Measurements from ENCODE around the gene DAAM2.

DNA sequence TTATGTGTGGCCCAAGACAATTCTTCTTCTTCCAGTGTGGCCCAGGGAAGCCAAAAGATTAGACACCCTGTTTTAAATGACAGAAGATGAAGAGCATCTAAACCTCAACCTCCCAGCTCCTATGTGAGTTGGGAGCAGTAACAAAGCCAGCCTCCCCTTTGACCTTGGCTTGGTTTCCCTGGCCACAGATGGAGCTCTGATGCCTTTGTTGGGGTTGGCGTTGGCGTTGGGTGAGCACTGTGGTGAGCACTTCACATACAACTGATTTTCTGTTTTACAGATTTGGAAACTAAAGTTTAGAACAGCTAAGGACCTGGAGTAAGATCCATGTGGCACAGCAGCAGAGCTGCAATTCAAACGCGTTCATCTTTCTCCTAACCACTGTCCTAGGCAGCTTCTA lies 22.1 kb downstream of the DAAM2 start:
- no peak for TF ChIP-seq POLR2A (IDR thresholded peaks at IDR 0.05)
- TF ChIP-seq, protein P1, sequence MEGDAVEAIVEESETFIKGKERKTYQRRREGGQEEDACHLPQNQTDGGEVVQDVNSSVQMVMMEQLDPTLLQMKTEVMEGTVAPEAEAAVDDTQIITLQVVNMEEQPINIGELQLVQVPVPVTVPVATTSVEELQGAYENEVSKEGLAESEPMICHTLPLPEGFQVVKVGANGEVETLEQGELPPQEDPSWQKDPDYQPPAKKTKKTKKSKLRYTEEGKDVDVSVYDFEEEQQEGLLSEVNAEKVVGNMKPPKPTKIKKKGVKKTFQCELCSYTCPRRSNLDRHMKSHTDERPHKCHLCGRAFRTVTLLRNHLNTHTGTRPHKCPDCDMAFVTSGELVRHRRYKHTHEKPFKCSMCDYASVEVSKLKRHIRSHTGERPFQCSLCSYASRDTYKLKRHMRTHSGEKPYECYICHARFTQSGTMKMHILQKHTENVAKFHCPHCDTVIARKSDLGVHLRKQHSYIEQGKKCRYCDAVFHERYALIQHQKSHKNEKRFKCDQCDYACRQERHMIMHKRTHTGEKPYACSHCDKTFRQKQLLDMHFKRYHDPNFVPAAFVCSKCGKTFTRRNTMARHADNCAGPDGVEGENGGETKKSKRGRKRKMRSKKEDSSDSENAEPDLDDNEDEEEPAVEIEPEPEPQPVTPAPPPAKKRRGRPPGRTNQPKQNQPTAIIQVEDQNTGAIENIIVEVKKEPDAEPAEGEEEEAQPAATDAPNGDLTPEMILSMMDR (IDR thresholded peaks at IDR 0.05) = no peak

All from body of pancreas (tissue), 4 donors.